GM23338 (cell line): ENCODE results near the gene ECE1.

Source experiments
- CREB1 ChIP-seq: fragments of 250-450 bp; sonication (Bioruptor Pico); IDR thresholded peaks from 2 replicates; pipeline ENCODE4 v1.5.0; 2020; ENCODE audit warnings: low read depth, mild to moderate bottlenecking, moderate library complexity
- CTCF ChIP-seq, 2 experiments: fragments of 200-600 bp in 1 of 2; sonication (generic) in 1 of 2; conservative IDR thresholded peaks; 2 replicates each; pipeline versions ENCODE4 v1.5.1 to v1.6.1; 2016 to 2017; ENCODE audit warnings: antibody characterized with exemption in 2 of 2, low read depth in 2 of 2, mild to moderate bottlenecking in 2 of 2, moderate library complexity in 1 of 2
- ETS1 ChIP-seq: IDR thresholded peaks from 2 replicates; pipeline ENCODE4 v1.6.1; 2016; ENCODE audit warnings: antibody characterized with exemption
- EZH2 ChIP-seq: fragments of 200-600 bp; sonication (generic); IDR thresholded peaks from one replicate; pipeline ENCODE4 v1.8.0; 2017; ENCODE audit warnings: antibody characterized with exemption, mild to moderate bottlenecking, low read depth; ENCODE audit not compliant: unreplicated experiment
- EZH2phosphoT487 ChIP-seq: fragments of 200-600 bp; sonication (generic); IDR thresholded peaks from one replicate; pipeline ENCODE4 v1.8.1; 2018; ENCODE audit warnings: antibody characterized with exemption; ENCODE audit not compliant: unreplicated experiment
- POLR2AphosphoS5 ChIP-seq: IDR thresholded peaks from 2 replicates; pipeline ENCODE4 v1.6.1; 2016; ENCODE audit warnings: antibody characterized with exemption, low read depth
- REST ChIP-seq: IDR thresholded peaks from one replicate; pipeline ENCODE4 v1.6.1; 2018; ENCODE audit warnings: antibody characterized with exemption; ENCODE audit not compliant: unreplicated experiment
- STAT1 ChIP-seq: IDR thresholded peaks from one replicate; pipeline ENCODE4 v1.6.1; 2016; ENCODE audit warnings: antibody characterized with exemption; ENCODE audit not compliant: unreplicated experiment
- ZNF114 ChIP-seq: fragments of 250-450 bp; sonication (Bioruptor Pico); IDR thresholded peaks from 2 replicates; pipeline ENCODE4 v1.5.0; 2020; ENCODE audit warnings: mild to moderate bottlenecking, moderate library complexity
- ZNF331 ChIP-seq: fragments of 250-450 bp; sonication (Bioruptor Pico); IDR thresholded peaks from 2 replicates; pipeline ENCODE4 v1.5.0; 2020; ENCODE audit warnings: low read depth, mild to moderate bottlenecking, moderate library complexity

- no peak for TF ChIP-seq EZH2
- no peak for TF ChIP-seq CTCF (conservative IDR thresholded peaks at IDR 0.05; ENCODE audit: low read depth in 2 of 2)
- no peak for TF ChIP-seq EZH2phosphoT487
- no peak for TF ChIP-seq ETS1
- TF ChIP-seq CREB1 (CRISPR knock-in tag) = no peak
- no peak for TF ChIP-seq REST
- TF ChIP-seq POLR2AphosphoS5 = no peak
- TF ChIP-seq STAT1 = no peak
- no peak for TF ChIP-seq ZNF114 (CRISPR knock-in tag)
- TF ChIP-seq ZNF331 = no peak
Measured at GRCh38 chr1:21266119-21266774, 24.0 kb downstream of the ECE1 start.
